HUES64 (cell line): Measurements from ENCODE around the gene ZC4H2.
"Not testable (repeated sequence)": the region's sequence is repeated elsewhere in the genome, so short reads cannot be mapped to it uniquely, and the experiment has no call there.

Experiments used
- H3K27ac ChIP-seq: 2 replicates; pipeline ENCODE4 v1.7.0; 2013; ENCODE audit warnings: low read depth, low read length, inconsistent platforms
- H3K27me3 ChIP-seq: 2 replicates; pipeline ENCODE4 v1.6.1; 2013; ENCODE audit warnings: mild to moderate bottlenecking, low read length; ENCODE audit not compliant: insufficient read depth
- H3K36me3 ChIP-seq: 2 replicates; pipeline ENCODE4 v1.6.1; 2013; ENCODE audit warnings: mild to moderate bottlenecking, low read length; ENCODE audit not compliant: insufficient read depth
- H3K4me1 ChIP-seq: 2 replicates; pipeline ENCODE4 v1.6.1; 2013; ENCODE audit warnings: mild to moderate bottlenecking, low read length, moderate library complexity; ENCODE audit not compliant: insufficient read depth
- H3K4me3 ChIP-seq: 2 replicates; pipeline ENCODE4 v1.5.1; 2013; ENCODE audit warnings: mild to moderate bottlenecking, low read length, moderate library complexity
- H3K9ac ChIP-seq: 2 replicates; pipeline ENCODE4 v1.6.1; 2013; ENCODE audit warnings: mild to moderate bottlenecking, low read depth, low read length
- H3K9me3 ChIP-seq: 2 replicates; pipeline ENCODE4 v1.6.1; 2013; ENCODE audit warnings: low read depth, low read length; ENCODE audit not compliant: insufficient read depth
- WGBS: fragments of 150-250, 120-280 bp; methylation state at CpG from one replicate; pipeline ENCODE4 v1.1.7; 2013; ENCODE audit warnings: missing lambda C conversion rate; 5-methylcytosine and 5-hydroxymethylcytosine counted together

Gene ZC4H2

GRCh38 chrX:64925480-64925879 lies 50.8 kb downstream of the ZC4H2 start:
- peaks cover 5% of the 10 kb centered on the region; the same call in 1 of the 2 replicates for H3K36me3 ChIP-seq
- H3K27me3 ChIP-seq = no peaks in the 10 kb centered on the region
- no peak overlapping the region for H3K4me3 ChIP-seq
- H3K4me1 ChIP-seq = no peaks in the 10 kb centered on the region
- H3K9ac ChIP-seq = no peak overlapping the region
- WGBS = no CpG with 5 or more reads among the region's 1 CpG
- H3K27ac ChIP-seq = no peak overlapping the region
- peaks cover 4% of the 10 kb centered on the region; the same call in 1 of the 2 replicates for H3K9me3 ChIP-seq

- Histone ChIP-seq H3K36me3 (no peaks in the 10 kb centered on the region), H3K9ac (no peak overlapping the region), H3K27me3 (no peaks in the 10 kb centered on the region), H3K4me1 (no peaks in the 10 kb centered on the region), H3K27ac (no peak overlapping the region), H3K9me3 (no peaks in the 10 kb centered on the region), H3K4me3 (no peak overlapping the region)
- 88% methylated on average over 5 of the region's 5 CpGs for WGBS
These were observed 68.1 kb downstream of the ZC4H2 start for GRCh38 chrX:64908121-64908520.

- H3K4me3 ChIP-seq = no peak overlapping the region
- WGBS = 85% methylated on average over 10 of the region's 10 CpGs
- H3K9me3 ChIP-seq = no peaks in the 10 kb centered on the region
- H3K27me3 ChIP-seq = no peaks in the 10 kb centered on the region
- H3K4me1 ChIP-seq = no peaks in the 10 kb centered on the region
- no peak overlapping the region for H3K27ac ChIP-seq
- no peak overlapping the region for H3K9ac ChIP-seq
- no peaks in the 10 kb centered on the region for H3K36me3 ChIP-seq
These were observed 81.7 kb downstream of the ZC4H2 start for GRCh38 chrX:64894454-64895038.

DNA sequence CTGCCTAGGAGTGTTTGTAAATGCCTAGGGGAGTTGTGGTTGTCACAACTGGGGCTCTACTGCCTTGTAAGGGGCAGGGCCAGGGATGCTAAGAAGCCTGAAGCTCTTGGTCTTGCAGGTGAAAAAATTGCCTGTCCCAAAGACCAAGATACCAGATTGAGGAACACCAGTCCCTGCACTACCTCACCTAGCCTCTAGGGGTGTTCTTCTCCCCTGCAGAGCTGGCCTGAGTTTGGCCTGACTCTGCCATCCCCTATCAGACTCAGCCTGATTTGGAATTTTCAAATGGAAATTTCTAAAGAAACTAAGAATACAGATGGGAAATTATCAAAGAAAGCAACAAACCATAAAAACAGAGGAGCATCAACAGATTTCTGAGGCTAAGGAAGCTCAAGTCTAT lies 90.4 kb downstream of the ZC4H2 start:
- Histone ChIP-seq H3K27ac (no peak overlapping the region), H3K4me1 (no peaks in the 10 kb centered on the region), H3K9ac (no peak overlapping the region), H3K36me3 (no peaks in the 10 kb centered on the region), H3K27me3 (no peaks in the 10 kb centered on the region), H3K9me3 (no peaks in the 10 kb centered on the region), H3K4me3 (no peak overlapping the region)

DNA sequence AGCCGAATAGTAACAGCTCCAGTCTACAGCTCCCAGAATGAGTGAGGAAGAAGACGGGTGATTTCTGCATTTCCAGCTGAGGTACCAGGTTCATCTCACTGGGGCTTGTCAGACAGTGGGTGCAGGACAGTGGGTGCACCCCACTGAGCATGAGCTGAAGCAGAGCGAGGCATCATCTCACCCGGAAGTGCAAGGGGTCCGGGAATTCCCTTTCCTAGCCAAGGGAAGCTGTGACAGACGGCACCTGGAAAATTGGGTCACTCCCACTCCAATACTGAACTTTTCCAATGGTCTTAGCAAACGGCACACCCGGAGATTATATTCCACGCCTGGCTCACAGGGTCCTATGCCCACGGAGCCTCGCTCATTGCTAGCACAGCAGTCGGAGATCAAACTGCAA lies 97.5 kb downstream of the ZC4H2 start:
- H3K36me3 ChIP-seq, H3K9ac ChIP-seq, H3K27me3 ChIP-seq, H3K27ac ChIP-seq, H3K4me1 ChIP-seq, H3K9me3 ChIP-seq, H3K4me3 ChIP-seq: not testable (repeated sequence)
- WGBS = 96% methylated on average over 12 of the region's 12 CpGs

DNA sequence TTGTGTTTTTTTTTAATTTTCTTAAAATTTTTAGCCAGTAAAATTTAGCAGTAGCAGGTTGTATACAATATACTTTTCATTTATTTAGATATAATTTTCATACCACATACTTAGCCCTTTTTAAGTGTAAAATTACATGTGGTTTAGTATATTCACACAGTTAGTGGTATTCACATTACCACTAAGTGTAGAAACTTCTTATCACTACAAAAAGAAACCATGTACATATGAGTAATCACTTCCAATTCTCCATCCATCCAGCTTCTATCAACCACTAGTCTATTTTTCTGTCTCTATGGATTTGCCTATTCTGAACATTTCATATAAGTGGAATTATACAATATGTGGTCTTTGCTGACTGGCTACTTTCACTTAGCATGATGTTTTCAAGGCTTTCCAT lies 109.0 kb downstream of the ZC4H2 start:
- Histone ChIP-seq H3K9ac (no peak overlapping the region), H3K4me3 (no peak overlapping the region), H3K27me3 (no peaks in the 10 kb centered on the region), H3K4me1 (no peaks in the 10 kb centered on the region), H3K27ac (no peak overlapping the region), H3K9me3 (no peaks in the 10 kb centered on the region), H3K36me3 (no peaks in the 10 kb centered on the region)
